Measurements from ENCODE around the gene PRAME. TPM values are rescaled to one million over a fixed set of nuclear protein-coding genes. Genes with fewer than 3 reads are reported as not detected.

The PRAME gene
- total and polyA plus RNA-seq, 10 of the 15 experiments (the other 5 are each of a cell fraction or from before 2014, with no cell fraction given), result 0.40 to 2.5 (median 0.65) TPM

- Histone ChIP-seq H3K36me3 (ENCODE audit: control insufficient read depth in 2 of 2, insufficient read depth in 2 of 2, low read length in 1 of 2) (no peaks in the 10 kb centered on the region), H3K4me2 (ENCODE audit: control insufficient read depth, insufficient read depth) (no peak overlapping the region), H3K79me2 (ENCODE audit: control insufficient read depth, insufficient read depth, low read length) (no peaks in the 10 kb centered on the region), H2AFZ (ENCODE audit: control insufficient read depth, low read depth, low read length) (no peak overlapping the region), H3K4me1 (ENCODE audit: control insufficient read depth, insufficient read depth, low read length) (no peaks in the 10 kb centered on the region), H3K9ac (ENCODE audit: control insufficient read depth, insufficient read depth, low read length) (no peak overlapping the region), H3K27me3 (replicated peaks in 1 of 2; ENCODE audit: control insufficient read depth in 2 of 2, insufficient read depth in 2 of 2, low read length in 1 of 2) (no peaks in the 10 kb centered on the region), H4K20me1 (ENCODE audit: control insufficient read depth, insufficient read depth) (no peaks in the 10 kb centered on the region), H3K4me3 (no peak overlapping the region), H3K27ac (ENCODE audit: control insufficient read depth, insufficient read depth) (no peak overlapping the region), H3K9me3 (replicated peaks; ENCODE audit: control insufficient read depth, insufficient read depth, low read length) (no peaks in the 10 kb centered on the region)
- FAIRE-seq (no peak), ATAC-seq (no peak), DNase-seq (ENCODE audit: low read depth, low spot score) (no peak)
- TF ChIP-seq NFXL1 (IDR thresholded peaks at IDR 0.05; ENCODE audit: borderline replicate concordance) (no peak), ZBTB4 (CRISPR knock-in tag; IDR thresholded peaks at IDR 0.05) (no peak), STAT1 (conservative IDR thresholded peaks at IDR 0.05) (no peak), PML (IDR thresholded peaks at IDR 0.05; ENCODE audit: low read length) (no peak), SMAD5 (IDR thresholded peaks at IDR 0.05; ENCODE audit: low read depth) (no peak), POU2F2 (IDR thresholded peaks at IDR 0.05; ENCODE audit: borderline replicate concordance, low read depth, low read length) (no peak), CUX1 (IDR thresholded peaks at IDR 0.05; ENCODE audit: insufficient replicate concordance, low read depth, low read length) (no peak), EGR1 (IDR thresholded peaks at IDR 0.05; ENCODE audit: borderline replicate concordance in 1 of 2, low read depth in 2 of 2, low read length in 2 of 2) (no peak), GATAD2B (conservative IDR thresholded peaks at IDR 0.05; ENCODE audit: low read depth) (no peak), RAD51 (IDR thresholded peaks at IDR 0.05) (no peak)
- ChIA-PET POLR2A (no interaction called here), RAD21 (ENCODE audit: unreplicated experiment) (no interaction called here), SMC1A (ENCODE audit: uncharacterized antibody, unreplicated experiment) (no interaction called here), CTCF (interaction anchor here (1.0 kb wide), 1 partner anchor 36 kb away, joined by 3 read pairs; no protein-coding TSS in a partner anchor)
- intact Hi-C loops (cut with micrococcal nuclease; ENCODE audit: unreplicated experiment) (no loop called here), in situ Hi-C loops (cut with MboI) (no loop called here)
- BruUV-seq (replicated peaks), result no TSS peak
- WGBS (ENCODE audit: insufficient coverage, insufficient replicate concordance, low lambda C conversion rate, missing lambda C conversion rate), result 84% methylated on average over 2 of the region's 2 CpGs
Observed at GRCh38 chr22:22498267-22498666, 60.8 kb downstream of the PRAME start.

Data from GM12878 (cell line).